Transverse colon (tissue), 4 donors: ENCODE data around the gene PEX14. TPM values are rescaled to one million over a fixed set of nuclear protein-coding genes. Genes with fewer than 3 reads are reported as not detected.
A peak's percentile ranks its signal among the peaks of the same experiment; 100 is the strongest.

ENCODE experiments used
- DNase-seq: peaks from one replicate; pipeline ENCODE4 v3.0.0-alpha.2; 2019
- H3K27ac ChIP-seq, 4 donors: fragments of 200-600 bp; sonication (generic); 2 replicates each; pipeline ENCODE4 v1.5.1; 2016 to 2018; ENCODE audit warnings: inconsistent platforms in 4 of 4
- H3K27me3 ChIP-seq: fragments of 200-600 bp; sonication (generic); 2 replicates; pipeline ENCODE4 v1.5.1; 2017; ENCODE audit warnings: inconsistent platforms
- H3K36me3 ChIP-seq, 4 donors: fragments of 200-600 bp; sonication (generic); 2 replicates each; pipeline ENCODE4 v1.5.1; 2017 to 2019; ENCODE audit warnings: inconsistent platforms in 4 of 4
- H3K4me1 ChIP-seq, 4 donors: fragments of 200-600 bp; sonication (generic); 2 replicates each; pipeline ENCODE4 v1.5.1; 2017 to 2020; ENCODE audit warnings: inconsistent platforms in 4 of 4
- H3K4me3 ChIP-seq, 4 donors: fragments of 200-600 bp; sonication (generic); 1 replicate in 1 of 4; 2 replicates in 3 of 4; pipeline versions ENCODE4 v1.5.1 to v1.6.1; 2017 to 2019; ENCODE audit warnings: inconsistent platforms in 4 of 4
- H3K9me3 ChIP-seq, 2 donors: fragments of 200-600 bp; sonication (generic); 2 replicates each; pipeline ENCODE4 v1.5.1; 2017 to 2019; ENCODE audit warnings: inconsistent platforms in 2 of 2
- EP300 ChIP-seq: sonication (generic); formaldehyde crosslinking; IDR thresholded peaks from one replicate; pipeline ENCODE4 v1.6.1; 2017; ENCODE audit warnings: antibody characterized with exemption, low read depth
- POLR2A ChIP-seq: fragments of 450-650 bp; IDR thresholded peaks from one replicate; pipeline ENCODE4 v1.6.1; 2016; ENCODE audit warnings: antibody characterized with exemption, mild to moderate bottlenecking, moderate library complexity
- POLR2AphosphoS5 ChIP-seq, 3 donors: sonication (generic); formaldehyde crosslinking; IDR thresholded peaks; one replicate each; pipeline ENCODE4 v1.6.1; 2016; ENCODE audit warnings: antibody characterized with exemption in 3 of 3
- WGBS, 2 donors: methylation state at CpG; one replicate each; pipeline ENCODE4 v1.1.5; 2018; ENCODE audit warnings: low coverage in 1 of 2; 5-methylcytosine and 5-hydroxymethylcytosine counted together
- in situ Hi-C, 4 donors: fragments of 200-750 bp; cut with MboI; loops; one replicate each; pipeline versions ENCODE4 v1.15.0 to v1.15.1; 2017; ENCODE audit warnings: low sequenced_read_pairs in 3 of 4, low pct_ligation_motif_present in 1 of 4, low pct_unique_long_range_greater_than_20kb in 1 of 4
- intact Hi-C: fragments of 100-400 bp; cut with DNase I; formaldehyde crosslinking; loops from one replicate; pipeline ENCODE4 v1.15.1; 2023; ENCODE audit warnings: low total_unique reads
- total RNA-seq, 4 donors: library from RNA; depleted of rRNA; stranded (reverse); fragments of >200 nt; gene quantifications; one replicate each; pipeline ENCODE4 v1.1.0, GENCODE V29; 2016
- TF ChIP-seq, protein P1 (sequence below), 5 experiments: fragments of 200-600 bp in 3 of 5; fragments of 450-650 bp in 2 of 5; sonication (generic) in 3 of 5; IDR thresholded peaks; 1 replicate in 2 of 5; 2 replicates in 3 of 5; pipeline ENCODE4 v1.5.1; 2016 to 2017; ENCODE audit warnings: antibody characterized with exemption in 5 of 5, inconsistent platforms in 3 of 5, mild to moderate bottlenecking in 2 of 5, moderate library complexity in 1 of 5

PEX14 gene
- total RNA-seq, 4 donors from 2014 or later = 2.4 to 16.5 (median 12.6) TPM

DNA sequence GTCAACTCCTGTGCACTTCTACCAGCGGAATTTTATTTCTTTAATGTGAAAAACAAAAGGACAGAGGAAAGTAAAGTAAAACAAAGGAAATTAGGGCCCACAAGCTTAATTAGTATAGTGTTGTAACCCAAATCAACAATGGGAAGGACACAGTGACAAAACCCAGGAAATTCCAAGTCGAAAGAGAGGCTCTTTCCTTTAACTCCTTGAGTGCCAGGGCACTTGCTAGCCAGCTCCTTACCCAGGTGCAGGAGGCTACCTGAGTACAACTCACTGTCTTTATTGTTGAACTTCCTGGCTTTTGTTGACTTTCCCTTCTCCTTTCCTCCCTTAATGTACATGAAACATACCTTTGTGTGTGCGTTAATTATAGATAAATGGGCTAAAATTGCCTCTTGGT, 55.0 kb downstream of the PEX14 start:
- no peak for DNase-seq
- H3K27ac ChIP-seq = peak overlapping the region; percentile 53 to 76 (median 63)
- H3K4me1 ChIP-seq = peaks cover 0 to 23% (median 12%) of the 10 kb centered on the region in 4 donors
- TF ChIP-seq, protein P1, sequence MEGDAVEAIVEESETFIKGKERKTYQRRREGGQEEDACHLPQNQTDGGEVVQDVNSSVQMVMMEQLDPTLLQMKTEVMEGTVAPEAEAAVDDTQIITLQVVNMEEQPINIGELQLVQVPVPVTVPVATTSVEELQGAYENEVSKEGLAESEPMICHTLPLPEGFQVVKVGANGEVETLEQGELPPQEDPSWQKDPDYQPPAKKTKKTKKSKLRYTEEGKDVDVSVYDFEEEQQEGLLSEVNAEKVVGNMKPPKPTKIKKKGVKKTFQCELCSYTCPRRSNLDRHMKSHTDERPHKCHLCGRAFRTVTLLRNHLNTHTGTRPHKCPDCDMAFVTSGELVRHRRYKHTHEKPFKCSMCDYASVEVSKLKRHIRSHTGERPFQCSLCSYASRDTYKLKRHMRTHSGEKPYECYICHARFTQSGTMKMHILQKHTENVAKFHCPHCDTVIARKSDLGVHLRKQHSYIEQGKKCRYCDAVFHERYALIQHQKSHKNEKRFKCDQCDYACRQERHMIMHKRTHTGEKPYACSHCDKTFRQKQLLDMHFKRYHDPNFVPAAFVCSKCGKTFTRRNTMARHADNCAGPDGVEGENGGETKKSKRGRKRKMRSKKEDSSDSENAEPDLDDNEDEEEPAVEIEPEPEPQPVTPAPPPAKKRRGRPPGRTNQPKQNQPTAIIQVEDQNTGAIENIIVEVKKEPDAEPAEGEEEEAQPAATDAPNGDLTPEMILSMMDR (IDR thresholded peaks at IDR 0.05) = no peak
- no peak for TF ChIP-seq POLR2A
- no peak for TF ChIP-seq EP300
- no peak for TF ChIP-seq POLR2AphosphoS5 (IDR thresholded peaks at IDR 0.05)
- no peaks in the 10 kb centered on the region for H3K36me3 ChIP-seq
- intact Hi-C loops (loop anchor here (1.0 kb wide), 1 partner anchor 263 kb away; no protein-coding TSS in a partner anchor), in situ Hi-C loops (no loop called here)
- WGBS, 2 donors = 47 to 57% methylated on average over 2 to 3 of the region's 3 CpGs
- no peaks in the 10 kb centered on the region for H3K9me3 ChIP-seq
- H3K4me3 ChIP-seq = no peak overlapping the region
- H3K27me3 ChIP-seq = no peaks in the 10 kb centered on the region

DNA sequence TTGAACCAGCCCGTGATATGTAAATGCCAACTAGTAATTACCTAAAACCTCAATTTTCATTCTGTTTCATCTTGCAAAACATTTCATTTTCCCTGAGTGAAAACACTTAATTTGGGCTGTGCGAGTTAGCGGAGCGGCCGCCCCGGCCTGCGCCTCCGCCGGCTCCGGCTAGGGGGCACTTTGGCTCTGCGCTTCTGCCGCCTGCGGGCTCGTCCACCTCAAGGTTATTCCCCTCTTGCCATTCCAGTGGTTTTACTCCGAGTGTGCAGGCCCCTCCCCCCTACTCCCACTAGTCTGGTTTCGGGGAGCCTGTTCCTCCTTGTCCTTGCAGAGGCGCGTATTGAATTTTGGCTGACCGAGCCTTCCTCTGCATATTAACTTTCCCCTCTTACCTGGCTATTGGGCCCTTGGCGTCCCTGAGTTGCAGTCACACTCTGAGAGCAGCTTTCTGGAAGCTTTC, 55.6 kb downstream of the PEX14 start:
- peak overlapping the region; percentile 53 to 76 (median 70) for H3K27ac ChIP-seq
- peak; percentile 45 for DNase-seq
- no peak overlapping the region for H3K4me3 ChIP-seq
- no peak for TF ChIP-seq POLR2AphosphoS5 (IDR thresholded peaks at IDR 0.05)
- TF ChIP-seq, protein P1 (IDR thresholded peaks at IDR 0.05) = peak; percentile 48 to 61 (median 52)
- TF ChIP-seq EP300 = no peak
- intact Hi-C loops (loop anchor here (1.0 kb wide), 1 partner anchor 262 kb away; no protein-coding TSS in a partner anchor), in situ Hi-C loops (no loop called here)
- H3K36me3 ChIP-seq = no peaks in the 10 kb centered on the region
- WGBS, 2 donors = 58 to 85% methylated on average over 4 to 20 of the region's 20 CpGs
- H3K4me1 ChIP-seq = peaks cover 0 to 23% (median 12%) of the 10 kb centered on the region in 4 donors
- no peaks in the 10 kb centered on the region for H3K9me3 ChIP-seq
- H3K27me3 ChIP-seq = no peaks in the 10 kb centered on the region

DNA sequence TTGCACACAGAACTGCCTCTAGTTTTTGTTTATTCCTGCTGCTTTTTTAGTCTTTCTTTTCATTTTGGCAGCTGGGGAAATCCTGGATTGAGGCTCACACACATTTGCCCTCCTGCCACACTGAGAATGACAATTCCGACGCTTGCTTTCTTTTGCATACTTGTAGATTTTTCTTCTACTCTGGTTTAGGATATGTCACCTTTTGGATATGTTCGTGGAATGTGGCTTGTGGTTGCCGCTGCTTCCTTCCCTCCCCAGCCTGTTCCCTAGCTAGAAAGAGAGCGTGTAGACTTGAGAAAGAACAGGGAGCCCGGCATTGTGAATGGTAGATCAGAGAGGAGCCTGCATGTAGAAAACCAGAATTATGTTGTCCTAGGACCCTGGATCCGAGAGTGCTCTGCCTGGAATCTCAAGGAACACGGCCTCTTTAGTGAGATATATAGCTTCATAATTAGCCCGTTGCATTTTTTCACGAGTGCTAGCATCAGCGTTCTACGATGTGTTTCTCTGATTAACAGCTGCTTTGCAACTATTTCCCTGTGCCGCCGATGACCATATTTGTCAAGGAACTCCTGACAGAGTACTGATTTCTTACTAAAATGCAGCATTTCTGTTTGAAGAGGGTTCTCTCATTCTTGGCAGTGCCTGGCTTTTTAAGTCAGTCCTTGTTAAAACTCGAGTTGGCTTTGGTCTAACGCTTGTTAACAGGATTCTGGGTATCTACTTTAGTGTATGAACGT, 56.2 kb downstream of the PEX14 start:
- intact Hi-C loops = loop anchor here (1.0 kb wide), 1 partner anchor 261 kb away; no protein-coding TSS in a partner anchor
- in situ Hi-C loops = no loop called here
- Histone ChIP-seq H3K27me3 (no peaks in the 10 kb centered on the region), H3K4me3 (no peak overlapping the region), H3K36me3 (no peaks in the 10 kb centered on the region), H3K27ac (peak overlapping the region; percentile 53 to 76 (median 70)), H3K4me1 (peaks cover 0 to 23% (median 12%) of the 10 kb centered on the region in 4 donors), H3K9me3 (no peaks in the 10 kb centered on the region)
- no peak for DNase-seq
- TF ChIP-seq EP300 = no peak
- no peak for TF ChIP-seq POLR2A
- no peak for TF ChIP-seq POLR2AphosphoS5 (IDR thresholded peaks at IDR 0.05)
- TF ChIP-seq, protein P1 (IDR thresholded peaks at IDR 0.05) = no peak
- 75 to 79% methylated on average over 8 to 17 of the region's 17 CpGs for WGBS, 2 donors

DNA sequence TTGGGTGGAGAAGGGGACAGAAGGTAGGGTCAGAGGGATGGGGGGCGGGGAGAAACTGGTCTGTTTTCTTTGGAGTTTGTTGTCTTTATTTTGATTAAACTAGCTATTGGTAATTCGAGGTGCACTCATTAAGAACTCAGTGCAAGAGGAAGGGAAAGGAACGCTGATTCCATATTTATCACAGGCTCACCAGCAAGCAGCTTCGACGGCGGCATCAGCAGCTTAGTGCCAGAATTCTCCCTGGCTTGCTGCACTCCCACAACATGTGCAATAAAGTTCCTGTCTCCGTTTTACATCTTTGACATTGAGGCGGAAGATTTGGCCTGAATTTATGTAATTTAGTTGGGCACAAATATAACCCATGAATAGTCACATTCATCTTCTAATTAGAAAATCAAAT, 57.6 kb downstream of the PEX14 start:
- H3K27me3 ChIP-seq = no peaks in the 10 kb centered on the region
- in situ Hi-C loops (no loop called here), intact Hi-C loops (no loop called here)
- no peak for DNase-seq
- peaks cover 0 to 7% (median 0%) of the 10 kb centered on the region in 4 donors for H3K36me3 ChIP-seq
- WGBS, 2 donors = 80 to 81% methylated on average over 2 to 8 of the region's 8 CpGs
- TF ChIP-seq POLR2AphosphoS5 (IDR thresholded peaks at IDR 0.05) = no peak
- TF ChIP-seq POLR2A = no peak
- H3K4me1 ChIP-seq = peaks cover 0 to 23% (median 12%) of the 10 kb centered on the region in 4 donors
- H3K4me3 ChIP-seq = no peak overlapping the region
- no peaks in the 10 kb centered on the region for H3K9me3 ChIP-seq
- no peak overlapping the region for H3K27ac ChIP-seq
